Measurements from ENCODE around the gene SRSF12. TPM values are rescaled to one million over a fixed set of nuclear protein-coding genes. Genes with fewer than 3 reads are reported as not detected.

The SRSF12 gene
- total RNA-seq, 4 donors from 2014 or later = 2.8 to 12.7 TPM; not detected in 2

- TF ChIP-seq POLR2A (IDR thresholded peaks at IDR 0.05) = no peak
- no peak for TF ChIP-seq CTCF (IDR thresholded peaks at IDR 0.05)
- DNase-seq = no peak
- Histone ChIP-seq H3K27me3 (no peaks in the 10 kb centered on the region), H3K27ac (no peak overlapping the region), H3K9me3 (no peaks in the 10 kb centered on the region), H3K4me3 (no peak overlapping the region), H3K4me1 (no peaks in the 10 kb centered on the region), H3K36me3 (no peaks in the 10 kb centered on the region)
- intact Hi-C loops (cut with DNase I; ENCODE audit: low total_unique reads) = no loop called here
These were observed 36.3 kb upstream of the SRSF12 start for GRCh38 chr6:89154131-89154530.

GRCh38 chr6:89148016-89148750 is 30.3 kb upstream of the SRSF12 start:
- H3K4me1 ChIP-seq = peaks cover 0 to 3% of the 10 kb centered on the region in 2 donors
- no peak overlapping the region for H3K4me3 ChIP-seq
- no peak for TF ChIP-seq POLR2A (IDR thresholded peaks at IDR 0.05)
- no peak for TF ChIP-seq CTCF (IDR thresholded peaks at IDR 0.05)
- intact Hi-C loops (cut with DNase I; ENCODE audit: low total_unique reads) = no loop called here
- H3K36me3 ChIP-seq = no peaks in the 10 kb centered on the region
- H3K27ac ChIP-seq = no peak overlapping the region
- no peaks in the 10 kb centered on the region for H3K9me3 ChIP-seq
- DNase-seq = no peak
- H3K27me3 ChIP-seq = no peaks in the 10 kb centered on the region

GRCh38 chr6:89146718-89147700 is 29.1 kb upstream of the SRSF12 start:
- DNase-seq = no peak
- H3K4me3 ChIP-seq = peak overlapping the region; percentile 53 to 79
- no peaks in the 10 kb centered on the region for H3K9me3 ChIP-seq
- peaks cover 0 to 3% of the 10 kb centered on the region in 2 donors for H3K4me1 ChIP-seq
- H3K27ac ChIP-seq = peak overlapping the region; percentile 73 to 89
- no peaks in the 10 kb centered on the region for H3K27me3 ChIP-seq
- intact Hi-C loops (cut with DNase I; ENCODE audit: low total_unique reads) = no loop called here
- TF ChIP-seq CTCF (IDR thresholded peaks at IDR 0.05) = no peak
- TF ChIP-seq POLR2A (IDR thresholded peaks at IDR 0.05) = no peak
- H3K36me3 ChIP-seq = no peaks in the 10 kb centered on the region

GRCh38 chr6:89145956-89146717 is 28.3 kb upstream of the SRSF12 start, which contains the start of gene PM20D2:
TSS of gene PM20D2 (plus strand) at chr6:89146055. CDS start at chr6:89146145, 90 bp downstream.
- no peak for TF ChIP-seq CTCF (IDR thresholded peaks at IDR 0.05)
- peak in 1 of 2 donors; percentile 69 for TF ChIP-seq POLR2A (IDR thresholded peaks at IDR 0.05)
- DNase-seq = peak; percentile 52 to 62
- peak within 1 kb of the TSS; percentile 53 to 79 for H3K4me3 ChIP-seq
- intact Hi-C loops (cut with DNase I; ENCODE audit: low total_unique reads) = no loop called here
- no peaks in the 10 kb centered on the region for H3K9me3 ChIP-seq
- no peaks in the 10 kb centered on the region for H3K36me3 ChIP-seq
- peak within 1 kb of the TSS; percentile 73 to 89 for H3K27ac ChIP-seq
- H3K4me1 ChIP-seq = peaks cover 0 to 3% of the 10 kb centered on the region in 2 donors
- no peaks in the 10 kb centered on the region for H3K27me3 ChIP-seq
